Cardiac atrium fibroblast (primary cell): Measurements from ENCODE around the gene SMIM22. TPM values are rescaled to one million over a fixed set of nuclear protein-coding genes. Genes with fewer than 3 reads are reported as not detected.

Experiments
- total RNA-seq: library from RNA; depleted of rRNA; stranded (reverse); fragments of >200 nt; gene quantifications from 2 replicates; pipeline ENCODE4 v1.2.3, GENCODE V29; 2015

Gene SMIM22
- not detected in 2 replicates for total RNA-seq

GRCh38 chr16:4795181-4795827 is at the start of gene SMIM22:
TSS of gene SMIM22 (plus strand) at chr16:4795369. CDS start at chr16:4795735, 366 bp downstream.

GRCh38 chr16:4766875-4767628 is 28.1 kb upstream of the SMIM22 start, which contains the start of gene ZNF500:
TSS of gene ZNF500 (minus strand) at chr16:4767162. CDS start at chr16:4765978, 1,184 bp downstream.

GRCh38 chr16:4787627-4788482 is 7.3 kb upstream of the SMIM22 start, which contains the start of gene SEPTIN12:
TSS of gene SEPTIN12 (minus strand) at chr16:4788345. CDS start at chr16:4787645, 700 bp downstream.

GRCh38 chr16:4801962-4802658 is 6.9 kb downstream of the SMIM22 start, which contains the start of gene ROGDI:
TSS of gene ROGDI (minus strand) at chr16:4802633. CDS start at chr16:4802571, 62 bp downstream.

Other genes starting within 250 kb of the SMIM22 start
- not detected in 2 replicates for gene C16orf96, start 239.0 kb upstream of the SMIM22 start, total RNA-seq
- 5.7 and 17.0 TPM in 2 replicates for gene UBALD1, start 180.5 kb upstream of the SMIM22 start, total RNA-seq
- gene MGRN1, start 170.5 kb upstream of the SMIM22 start, total RNA-seq: 21.9 and 23.3 TPM in 2 replicates
- 13.6 and 19.1 TPM in 2 replicates for gene NUDT16L1, start 101.8 kb upstream of the SMIM22 start, total RNA-seq
- 13.5 and 15.6 TPM in 2 replicates for gene ANKS3, start 61.1 kb upstream of the SMIM22 start, total RNA-seq
- 0.97 and 1.1 TPM in 2 replicates for gene DNAAF8, start 60.8 kb upstream of the SMIM22 start, total RNA-seq
- 8.4 and 16.8 TPM in 2 replicates for gene ZNF500, start 28.2 kb upstream of the SMIM22 start, total RNA-seq
- gene SEPTIN12, start 7.0 kb upstream of the SMIM22 start, total RNA-seq: not detected in 2 replicates
- gene ROGDI, start 7.3 kb downstream of the SMIM22 start, total RNA-seq: 20.6 and 22.4 TPM in 2 replicates
- 31.4 and 32.6 TPM in 2 replicates for gene GLYR1, start 51.9 kb downstream of the SMIM22 start, total RNA-seq
- gene UBN1, start 52.1 kb downstream of the SMIM22 start, total RNA-seq: 24.2 and 24.3 TPM in 2 replicates
- gene PPL, start 141.8 kb downstream of the SMIM22 start, total RNA-seq: 24.6 and 24.9 TPM in 2 replicates
- under 0.01 and 0.72 TPM in 2 replicates for gene SEC14L5, start 163.0 kb downstream of the SMIM22 start, total RNA-seq
- 24.2 and 47.6 TPM in 2 replicates for gene NAGPA, start 238.6 kb downstream of the SMIM22 start, total RNA-seq